NCI-H2107 (cell line): ENCODE data around the gene KNDC1.
"Not testable (repeated sequence)": the region's sequence is repeated elsewhere in the genome, so short reads cannot be mapped to it uniquely, and the experiment has no call there.

Experiments used
- DNase-seq: peaks from one replicate; lab custom pipeline; 2025; lab: John Stamatoyannopoulos, UW

Gene KNDC1

GRCh38 chr10:133221756-133222155 is 61.7 kb downstream of the KNDC1 start:
- DNase-seq: not testable (repeated sequence)

GRCh38 chr10:133224076-133224475 is 64.1 kb downstream of the KNDC1 start:
- DNase-seq: no peak

GRCh38 chr10:133224756-133225372 is 64.8 kb downstream of the KNDC1 start:
- DNase-seq: no peak

- DNase-seq: no peak
Measured at GRCh38 chr10:133225707-133226191, 65.7 kb downstream of the KNDC1 start.

GRCh38 chr10:133226251-133226808 is 66.3 kb downstream of the KNDC1 start:
- DNase-seq: no peak

GRCh38 chr10:133227256-133227655 is 67.2 kb downstream of the KNDC1 start:
- no peak for DNase-seq

GRCh38 chr10:133229265-133230043 is 69.4 kb downstream of the KNDC1 start:
- DNase-seq: no peak

- no peak for DNase-seq
Measured at GRCh38 chr10:133230044-133230361, 70.0 kb downstream of the KNDC1 start, which contains the start of gene UTF1. Gene UTF1, plus strand, starts transcription at chr10:133230217. Its CDS starts 72 bp downstream, at chr10:133230289.

GRCh38 chr10:133230387-133231195 is 70.6 kb downstream of the KNDC1 start:
- no peak for DNase-seq

- no peak for DNase-seq
Measured at GRCh38 chr10:133231244-133231945, 71.4 kb downstream of the KNDC1 start.

GRCh38 chr10:133231946-133232574 is 72.0 kb downstream of the KNDC1 start:
- DNase-seq: no peak

GRCh38 chr10:133234796-133235195 is 74.8 kb downstream of the KNDC1 start:
- DNase-seq: not testable (repeated sequence)

GRCh38 chr10:133235265-133235855 is 75.3 kb downstream of the KNDC1 start:
- no peak for DNase-seq

- no peak for DNase-seq
Measured at GRCh38 chr10:133235932-133236331, 75.9 kb downstream of the KNDC1 start.

GRCh38 chr10:133236401-133237240 is 76.6 kb downstream of the KNDC1 start:
- no peak for DNase-seq

GRCh38 chr10:133237241-133237587 is 77.2 kb downstream of the KNDC1 start:
- DNase-seq: no peak

- DNase-seq: no peak
Measured at GRCh38 chr10:133237588-133238465, 77.8 kb downstream of the KNDC1 start, which contains the start of gene VENTX. Gene VENTX, plus strand, starts transcription at chr10:133237855. Its CDS starts 60 bp downstream, at chr10:133237915.

- no peak for DNase-seq
Measured at GRCh38 chr10:133238466-133238804, 78.4 kb downstream of the KNDC1 start.

- DNase-seq: no peak
Measured at GRCh38 chr10:133239990-133240389, 80.0 kb downstream of the KNDC1 start.
